ENCODE measurements around the gene CAND1. TPM values are rescaled to one million over a fixed set of nuclear protein-coding genes. Genes with fewer than 3 reads are reported as not detected.

CAND1 gene
- total RNA-seq, 1 experiment from 2014 or later, result 155 TPM

DNA sequence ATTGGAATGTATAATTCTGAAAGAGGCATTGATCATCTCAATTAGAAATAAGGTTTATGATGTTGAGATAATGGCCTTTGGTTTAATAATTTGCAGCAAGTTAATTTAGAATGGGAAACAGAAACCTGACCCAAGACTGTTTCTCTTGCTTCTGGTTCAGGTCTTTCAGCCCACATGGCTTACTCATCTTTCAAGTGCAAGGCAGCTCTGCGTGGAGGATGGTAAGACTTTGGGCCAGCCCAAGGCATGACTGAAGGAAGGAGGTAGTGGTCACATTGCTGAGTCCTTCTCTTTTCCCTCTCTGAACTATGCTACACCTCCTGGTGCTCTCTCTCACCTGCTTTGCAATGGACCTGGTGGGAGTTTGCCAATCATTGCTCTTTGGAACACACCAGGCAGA lies 98.7 kb downstream of the CAND1 start:
- H3K27me3 ChIP-seq (ENCODE audit: insufficient read depth, low read length), result no peaks in the 10 kb centered on the region
- DNase-seq (ENCODE audit: low read depth, low spot score) (no peak), ATAC-seq (no peak)
- no peaks in the 10 kb centered on the region for H3K4me1 ChIP-seq (ENCODE audit: control insufficient read depth in 1 of 2, insufficient read depth in 2 of 2, low read length in 2 of 2)
- H3K27ac ChIP-seq (ENCODE audit: low read depth, low read length), result no peak overlapping the region
- no peak overlapping the region for H3K4me3 ChIP-seq (replicated peaks in 1 of 2; ENCODE audit: low read depth in 1 of 2, low read length in 2 of 2)
- H3K36me3 ChIP-seq (ENCODE audit: control insufficient read depth in 1 of 2, insufficient read depth in 2 of 2, low read length in 2 of 2), result no peaks in the 10 kb centered on the region
- no peak overlapping the region for H2AFZ ChIP-seq (ENCODE audit: low read depth, low read length, poor library complexity, severe bottlenecking)
- BruUV-seq (replicated peaks), result no TSS peak
- RAD21 ChIA-PET (ENCODE audit: low non-redundant PET in 1 of 2, low total read pairs in 2 of 2, uncharacterized antibody in 2 of 2, unreplicated experiment in 2 of 2), result no interaction called here
- TF ChIP-seq SP1 (IDR thresholded peaks at IDR 0.05; ENCODE audit: low read depth) (no peak), JUND (IDR thresholded peaks at IDR 0.05) (no peak), FOSL1 (IDR thresholded peaks at IDR 0.05; ENCODE audit: low read depth) (no peak), EZH2phosphoT487 (IDR thresholded peaks at IDR 0.05; ENCODE audit: borderline replicate concordance) (no peak), CBX3 (IDR thresholded peaks at IDR 0.05; ENCODE audit: low read depth) (no peak), EZH2 (IDR thresholded peaks at IDR 0.05) (no peak), CTCF (IDR thresholded peaks at IDR 0.05 in 2 of 3, conservative IDR thresholded peaks at IDR 0.05 in 1 of 3; ENCODE audit: borderline replicate concordance in 1 of 3, insufficient read depth in 1 of 3, low read depth in 2 of 3, low read length in 2 of 3) (no peak), EGR1 (IDR thresholded peaks at IDR 0.05; ENCODE audit: low read depth) (no peak), ZNF274 (IDR thresholded peaks at IDR 0.05; ENCODE audit: low read depth, low read length) (no peak), ELF1 (IDR thresholded peaks at IDR 0.05; ENCODE audit: borderline replicate concordance, low read depth) (no peak)
- TF ChIP-seq, protein P1, sequence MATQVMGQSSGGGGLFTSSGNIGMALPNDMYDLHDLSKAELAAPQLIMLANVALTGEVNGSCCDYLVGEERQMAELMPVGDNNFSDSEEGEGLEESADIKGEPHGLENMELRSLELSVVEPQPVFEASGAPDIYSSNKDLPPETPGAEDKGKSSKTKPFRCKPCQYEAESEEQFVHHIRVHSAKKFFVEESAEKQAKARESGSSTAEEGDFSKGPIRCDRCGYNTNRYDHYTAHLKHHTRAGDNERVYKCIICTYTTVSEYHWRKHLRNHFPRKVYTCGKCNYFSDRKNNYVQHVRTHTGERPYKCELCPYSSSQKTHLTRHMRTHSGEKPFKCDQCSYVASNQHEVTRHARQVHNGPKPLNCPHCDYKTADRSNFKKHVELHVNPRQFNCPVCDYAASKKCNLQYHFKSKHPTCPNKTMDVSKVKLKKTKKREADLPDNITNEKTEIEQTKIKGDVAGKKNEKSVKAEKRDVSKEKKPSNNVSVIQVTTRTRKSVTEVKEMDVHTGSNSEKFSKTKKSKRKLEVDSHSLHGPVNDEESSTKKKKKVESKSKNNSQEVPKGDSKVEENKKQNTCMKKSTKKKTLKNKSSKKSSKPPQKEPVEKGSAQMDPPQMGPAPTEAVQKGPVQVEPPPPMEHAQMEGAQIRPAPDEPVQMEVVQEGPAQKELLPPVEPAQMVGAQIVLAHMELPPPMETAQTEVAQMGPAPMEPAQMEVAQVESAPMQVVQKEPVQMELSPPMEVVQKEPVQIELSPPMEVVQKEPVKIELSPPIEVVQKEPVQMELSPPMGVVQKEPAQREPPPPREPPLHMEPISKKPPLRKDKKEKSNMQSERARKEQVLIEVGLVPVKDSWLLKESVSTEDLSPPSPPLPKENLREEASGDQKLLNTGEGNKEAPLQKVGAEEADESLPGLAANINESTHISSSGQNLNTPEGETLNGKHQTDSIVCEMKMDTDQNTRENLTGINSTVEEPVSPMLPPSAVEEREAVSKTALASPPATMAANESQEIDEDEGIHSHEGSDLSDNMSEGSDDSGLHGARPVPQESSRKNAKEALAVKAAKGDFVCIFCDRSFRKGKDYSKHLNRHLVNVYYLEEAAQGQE (IDR thresholded peaks at IDR 0.05; ENCODE audit: low read depth), result no peak
- TF ChIP-seq, protein P2, sequence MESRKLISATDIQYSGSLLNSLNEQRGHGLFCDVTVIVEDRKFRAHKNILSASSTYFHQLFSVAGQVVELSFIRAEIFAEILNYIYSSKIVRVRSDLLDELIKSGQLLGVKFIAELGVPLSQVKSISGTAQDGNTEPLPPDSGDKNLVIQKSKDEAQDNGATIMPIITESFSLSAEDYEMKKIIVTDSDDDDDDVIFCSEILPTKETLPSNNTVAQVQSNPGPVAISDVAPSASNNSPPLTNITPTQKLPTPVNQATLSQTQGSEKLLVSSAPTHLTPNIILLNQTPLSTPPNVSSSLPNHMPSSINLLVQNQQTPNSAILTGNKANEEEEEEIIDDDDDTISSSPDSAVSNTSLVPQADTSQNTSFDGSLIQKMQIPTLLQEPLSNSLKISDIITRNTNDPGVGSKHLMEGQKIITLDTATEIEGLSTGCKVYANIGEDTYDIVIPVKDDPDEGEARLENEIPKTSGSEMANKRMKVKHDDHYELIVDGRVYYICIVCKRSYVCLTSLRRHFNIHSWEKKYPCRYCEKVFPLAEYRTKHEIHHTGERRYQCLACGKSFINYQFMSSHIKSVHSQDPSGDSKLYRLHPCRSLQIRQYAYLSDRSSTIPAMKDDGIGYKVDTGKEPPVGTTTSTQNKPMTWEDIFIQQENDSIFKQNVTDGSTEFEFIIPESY (IDR thresholded peaks at IDR 0.05; ENCODE audit: extremely low read depth, insufficient replicate concordance, low read length), result no peak
- H3K9me3 ChIP-seq (ENCODE audit: control insufficient read depth in 1 of 2, insufficient read depth in 1 of 2, low read depth in 1 of 2, low read length in 2 of 2), result no peaks in the 10 kb centered on the region
- H3K9ac ChIP-seq (ENCODE audit: low read length), result no peak overlapping the region
- H4K20me1 ChIP-seq (ENCODE audit: insufficient read depth), result no peaks in the 10 kb centered on the region
- CTCF ChIA-PET, result no interaction called here
- no peaks in the 10 kb centered on the region for H3K9me2 ChIP-seq (ENCODE audit: insufficient read depth)
- POLR2A ChIA-PET, result no interaction called here
- intact Hi-C loops (cut with micrococcal nuclease), result no loop called here
- H3K4me2 ChIP-seq (ENCODE audit: low read length), result no peak overlapping the region
- H3K79me2 ChIP-seq (ENCODE audit: insufficient read depth, low read length), result no peaks in the 10 kb centered on the region
